Ovary (tissue), 9 donors: Measurements from ENCODE around the gene BIN1. TPM values are rescaled to one million over a fixed set of nuclear protein-coding genes. Genes with fewer than 3 reads are reported as not detected.

Experiments
- DNase-seq, 5 donors: peaks; one replicate each; pipeline ENCODE4 v3.0.0-alpha.2; 2019 to 2020
- H3K27ac ChIP-seq, 2 donors: fragments of 200-600 bp; one replicate each; pipeline versions ENCODE4 v1.5.1 to v1.8.0; 2019 to 2022
- H3K27me3 ChIP-seq: fragments of 200-600 bp; one replicate; pipeline ENCODE4 v1.8.0; 2022
- H3K36me3 ChIP-seq: fragments of 200-600 bp; sonication (generic); one replicate; pipeline ENCODE4 v1.5.1; 2019
- H3K4me1 ChIP-seq: one replicate; pipeline ENCODE4 v1.8.1; 2013; ENCODE audit warnings: mild to moderate bottlenecking, moderate library complexity; ENCODE audit not compliant: insufficient read depth
- H3K4me3 ChIP-seq: fragments of 200-600 bp; sonication (generic); one replicate; pipeline ENCODE4 v1.5.1; 2017
- H3K9me3 ChIP-seq, 2 donors: fragments of 200-600 bp in 1 of 2; sonication (generic) in 1 of 2; one replicate each; pipeline versions ENCODE4 v1.5.1 to v1.8.1; 2013 to 2019; ENCODE audit warnings: mild to moderate bottlenecking in 1 of 2, moderate library complexity in 1 of 2
- EP300 ChIP-seq: sonication (generic); formaldehyde crosslinking; IDR thresholded peaks from one replicate; pipeline ENCODE4 v1.6.1; 2017; ENCODE audit warnings: antibody characterized with exemption
- POLR2A ChIP-seq: fragments of 450-650 bp; IDR thresholded peaks from one replicate; pipeline ENCODE4 v1.6.1; 2017; ENCODE audit warnings: antibody characterized with exemption, mild to moderate bottlenecking, moderate library complexity
- WGBS, 3 donors: extraction: QIAGEN DNeasy Blood & Tissue Kit in 1 of 3; methylation state at CpG; one replicate each; pipeline versions ENCODE4 v1.1.5 to v1.1.7; 2013 to 2017; 5-methylcytosine and 5-hydroxymethylcytosine counted together
- intact Hi-C, 4 donors: fragments of 100-400 bp; cut with DNase I; formaldehyde crosslinking; loops; one replicate each; pipeline versions ENCODE4 v1.11.0 to v1.15.1; 2022 to 2023
- polyA plus RNA-seq, 2 donors: library from polyadenylated mRNA; stranded (reverse); fragments of 200-250 nt in 1 of 2; fragments of 350-450 nt in 1 of 2; fragmentation: Illumina TruSeq in 1 of 2; extraction: RNeasy Lipid Tissue Mini Kit (QIAGEN cat#74804) in 1 of 2; gene quantifications; one replicate each; pipeline ENCODE4 v1.2.3, GENCODE V29; 2013 to 2014
- total RNA-seq, 7 donors: library from RNA; depleted of rRNA in 2 of 7; stranded (reverse); fragments of >200 nt in 2 of 7; fragmentation: NEBNext Ultra II Directional in 3 of 7; extraction: Animal tissue kit (Norgen Biotek cat#: 25700) in 3 of 7; gene quantifications; one replicate each; pipeline versions ENCODE4 v1.1.0 to v1.2.4, GENCODE V29; 2016 to 2023
- TF ChIP-seq, protein P1 (sequence below), 3 donors: fragments of 450-650 bp in 2 of 3; fragments of 200-600 bp in 1 of 3; IDR thresholded peaks; one replicate each; pipeline versions ENCODE4 v1.5.1 to v1.8.0; 2016 to 2022; ENCODE audit warnings: antibody characterized with exemption in 3 of 3, mild to moderate bottlenecking in 1 of 3
- donor health status: DM: no; HTN: no; CAD: no; lungs with moderate emphysema.
- donor health status: DM: no; HTN: no; CAD: no.
- donor health status: Bipolar disorder and iron deficiency.
- donor health status: DM: yes; HTN: yes; CAD: no.
- donor health status: DM: no; HTN: no; CAD: no.
- donor health status: DM: yes; HTN: yes; CAD: no.

BIN1 gene
- total and polyA plus RNA-seq, 9 donors = 16.7 to 77.3 (median 54.0) TPM

DNA sequence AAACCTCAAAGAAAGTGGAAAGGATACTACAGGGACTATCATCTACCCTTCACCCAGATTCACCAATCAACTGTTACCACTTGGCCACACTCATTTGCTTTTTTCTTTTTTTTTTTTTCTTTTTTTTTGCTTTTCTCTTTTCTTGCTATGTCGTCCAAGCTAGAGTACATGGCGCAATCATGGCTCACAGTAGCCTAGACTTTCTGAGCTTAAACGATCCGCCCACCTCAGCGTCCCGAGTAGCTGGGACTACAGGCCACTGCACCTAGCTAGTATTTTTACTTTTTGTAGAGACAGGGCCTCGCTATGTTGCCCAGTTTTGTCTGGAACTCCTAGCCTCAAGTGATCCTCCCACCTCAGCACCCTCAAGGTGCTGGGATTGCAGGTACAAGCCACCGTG is 24.0 kb downstream of the BIN1 start:
- WGBS, 3 donors = 80 to 84% (median 80%) methylated on average over 8 of the region's 8 CpGs

DNA sequence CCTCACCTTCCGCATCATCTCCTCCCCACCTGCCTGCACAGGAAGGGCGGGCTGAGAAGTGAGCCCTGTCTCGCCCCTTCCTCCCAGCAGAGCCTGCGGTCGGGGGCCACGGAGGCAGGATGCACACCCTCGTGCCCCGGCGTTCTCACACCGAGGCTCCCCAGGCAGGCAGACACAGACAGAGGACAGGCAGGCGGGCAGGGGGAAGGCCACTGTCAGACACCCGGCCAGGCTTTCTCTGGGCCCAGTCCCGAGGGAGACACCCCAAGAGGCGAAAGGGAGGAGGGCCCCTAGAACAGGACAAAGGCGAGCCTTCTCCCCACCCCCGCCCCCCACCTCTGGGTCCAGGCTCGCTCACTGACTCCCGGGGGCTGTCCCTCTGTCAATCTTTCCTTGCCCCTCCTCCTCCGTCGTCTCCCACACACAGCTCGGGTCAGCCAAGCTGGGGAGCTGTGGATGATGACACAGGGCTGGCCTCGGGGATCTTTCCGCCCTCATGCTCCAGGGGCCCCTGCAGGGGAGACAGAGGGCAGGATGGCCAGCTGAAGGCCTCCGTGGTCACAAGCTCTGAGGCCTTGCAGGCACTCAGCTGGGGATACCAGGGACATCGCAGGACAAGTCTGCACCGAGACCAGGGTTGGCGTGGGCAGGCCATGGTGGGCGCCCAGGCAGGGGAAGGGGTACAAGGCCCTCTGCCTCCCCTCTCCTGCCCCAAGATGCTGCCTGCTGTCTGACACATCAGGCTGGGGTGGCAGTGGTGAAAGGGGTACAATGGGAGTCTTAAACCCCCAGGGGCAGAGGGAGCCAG is 24.9 kb downstream of the BIN1 start:
- peak in 1 of 5 donors; percentile 55 for DNase-seq
- H3K36me3 ChIP-seq = no peaks in the 10 kb centered on the region
- no peak for TF ChIP-seq EP300
- TF ChIP-seq, protein P1, sequence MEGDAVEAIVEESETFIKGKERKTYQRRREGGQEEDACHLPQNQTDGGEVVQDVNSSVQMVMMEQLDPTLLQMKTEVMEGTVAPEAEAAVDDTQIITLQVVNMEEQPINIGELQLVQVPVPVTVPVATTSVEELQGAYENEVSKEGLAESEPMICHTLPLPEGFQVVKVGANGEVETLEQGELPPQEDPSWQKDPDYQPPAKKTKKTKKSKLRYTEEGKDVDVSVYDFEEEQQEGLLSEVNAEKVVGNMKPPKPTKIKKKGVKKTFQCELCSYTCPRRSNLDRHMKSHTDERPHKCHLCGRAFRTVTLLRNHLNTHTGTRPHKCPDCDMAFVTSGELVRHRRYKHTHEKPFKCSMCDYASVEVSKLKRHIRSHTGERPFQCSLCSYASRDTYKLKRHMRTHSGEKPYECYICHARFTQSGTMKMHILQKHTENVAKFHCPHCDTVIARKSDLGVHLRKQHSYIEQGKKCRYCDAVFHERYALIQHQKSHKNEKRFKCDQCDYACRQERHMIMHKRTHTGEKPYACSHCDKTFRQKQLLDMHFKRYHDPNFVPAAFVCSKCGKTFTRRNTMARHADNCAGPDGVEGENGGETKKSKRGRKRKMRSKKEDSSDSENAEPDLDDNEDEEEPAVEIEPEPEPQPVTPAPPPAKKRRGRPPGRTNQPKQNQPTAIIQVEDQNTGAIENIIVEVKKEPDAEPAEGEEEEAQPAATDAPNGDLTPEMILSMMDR (IDR thresholded peaks at IDR 0.05) = no peak
- no peak for TF ChIP-seq POLR2A
- peaks cover 36% of the 10 kb centered on the region for H3K4me1 ChIP-seq
- H3K27ac ChIP-seq = peak overlapping the region; percentile 36 to 90
- 66 to 69% (median 69%) methylated on average over 23 to 28 of the region's 28 CpGs for WGBS, 3 donors
- intact Hi-C loops = loop anchor here in 1 of 4 donors (10.0 kb wide), 1 partner anchor 73 kb away; no protein-coding TSS in a partner anchor
- no peaks in the 10 kb centered on the region for H3K9me3 ChIP-seq
- H3K4me3 ChIP-seq = no peak overlapping the region
- no peaks in the 10 kb centered on the region for H3K27me3 ChIP-seq

More for the DNA sequence above, 24.0 kb downstream of the BIN1 start:
- Histone ChIP-seq H3K4me3 (no peak overlapping the region), H3K27me3 (no peaks in the 10 kb centered on the region), H3K27ac (peak overlapping the region in 1 of 2 donors; percentile 90), H3K9me3 (no peaks in the 10 kb centered on the region), H3K36me3 (no peaks in the 10 kb centered on the region), H3K4me1 (peaks cover 40% of the 10 kb centered on the region)
- no peak for TF ChIP-seq POLR2A
- TF ChIP-seq, protein P1 (IDR thresholded peaks at IDR 0.05) = no peak
- no peak for TF ChIP-seq EP300
- intact Hi-C loops = loop anchor here in 1 of 4 donors (10.0 kb wide), 1 partner anchor 72 kb away; no protein-coding TSS in a partner anchor
- no peak for DNase-seq

DNA sequence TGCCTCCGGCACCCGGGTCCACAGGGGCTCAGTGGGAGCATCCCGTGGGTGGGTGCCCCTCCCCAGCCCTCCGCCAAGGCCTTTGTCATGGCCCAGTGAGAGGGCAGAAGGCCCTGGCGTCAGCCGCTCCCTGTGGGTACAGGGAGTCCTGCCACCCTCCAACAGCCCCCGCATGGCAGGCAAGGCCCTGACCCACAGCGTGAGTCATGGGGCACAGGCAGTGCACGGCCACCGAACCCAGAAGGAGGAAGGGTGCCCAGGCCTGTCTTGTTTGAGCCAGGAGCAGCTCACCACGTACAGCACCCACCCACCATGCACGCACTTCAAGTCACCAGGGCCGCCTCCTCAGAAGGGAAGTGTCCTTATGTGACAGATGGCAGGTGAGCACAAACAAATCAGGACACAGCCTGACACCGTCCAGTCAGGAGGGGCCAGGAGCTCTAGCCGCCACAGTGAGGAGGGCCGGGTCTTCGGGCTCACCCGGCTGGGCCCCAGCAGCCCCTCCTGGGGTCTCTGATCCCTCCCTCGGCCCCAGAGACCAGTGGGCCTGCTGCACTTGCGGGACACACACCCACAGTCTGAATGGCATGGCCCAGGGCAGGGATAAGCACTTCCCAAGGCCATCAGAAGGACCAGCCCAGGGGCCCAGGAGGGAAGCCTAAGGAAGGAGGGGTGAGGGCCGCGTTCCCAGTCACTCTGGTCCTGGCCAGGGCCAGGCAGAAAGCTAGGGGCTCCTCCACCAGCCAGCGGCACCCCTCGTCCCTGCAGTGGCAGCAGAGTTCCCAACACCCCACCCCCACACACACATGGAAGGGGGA is 25.8 kb downstream of the BIN1 start:
- Histone ChIP-seq H3K27me3 (no peaks in the 10 kb centered on the region), H3K36me3 (no peaks in the 10 kb centered on the region), H3K27ac (peak overlapping the region in 1 of 2 donors; percentile 36), H3K4me3 (no peak overlapping the region), H3K9me3 (no peaks in the 10 kb centered on the region), H3K4me1 (peaks cover 32% of the 10 kb centered on the region)
- TF ChIP-seq, protein P1 (IDR thresholded peaks at IDR 0.05) = no peak
- TF ChIP-seq POLR2A = no peak
- TF ChIP-seq EP300 = no peak
- peak in 1 of 5 donors; percentile 62 for DNase-seq
- WGBS, 3 donors = 64 to 81% (median 79%) methylated on average over 19 to 24 of the region's 24 CpGs
- intact Hi-C loops = loop anchor here in 1 of 4 donors (10.0 kb wide), 1 partner anchor 74 kb away; no protein-coding TSS in a partner anchor

DNA sequence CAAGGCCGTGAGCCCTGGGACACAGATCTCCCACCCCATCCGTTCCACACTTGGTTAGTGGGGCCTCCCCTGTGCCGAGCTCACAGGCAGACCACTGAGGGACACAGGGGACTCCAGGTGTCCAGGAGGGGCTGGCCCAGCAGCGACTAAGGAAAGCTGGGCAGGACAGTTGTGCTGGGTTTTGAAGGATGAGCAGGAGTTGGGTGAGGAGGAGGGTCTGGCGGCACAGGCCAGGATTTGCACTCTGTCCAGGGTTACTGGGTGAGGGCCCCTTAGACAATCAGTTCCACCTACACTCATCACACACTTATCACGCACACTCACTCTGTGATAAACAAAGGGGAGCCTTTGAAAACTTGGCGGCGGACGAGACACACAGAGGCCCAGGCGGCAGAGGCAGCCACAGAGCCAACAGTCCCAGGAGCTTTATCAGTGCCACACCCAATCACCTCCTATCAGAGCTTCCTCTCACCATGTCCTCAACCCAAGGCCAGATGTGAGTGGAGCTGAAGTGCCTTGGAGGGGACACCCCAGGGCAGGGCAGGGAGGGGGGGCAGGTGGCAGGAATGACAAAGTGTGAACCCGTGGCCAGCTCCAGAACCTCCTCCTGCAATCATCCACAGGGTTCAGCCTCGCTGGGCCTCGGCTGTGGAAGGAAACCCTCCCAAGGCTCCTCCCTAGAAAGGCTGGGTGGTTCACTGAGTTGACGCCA is 26.6 kb downstream of the BIN1 start:
- no peak for DNase-seq
- WGBS, 3 donors = 88 to 93% (median 91%) methylated on average over 13 to 14 of the region's 14 CpGs
- TF ChIP-seq EP300 (no peak), POLR2A (no peak)
- TF ChIP-seq, protein P1 (IDR thresholded peaks at IDR 0.05) = no peak

More for the DNA sequence above, 26.6 kb downstream of the BIN1 start:
- no peaks in the 10 kb centered on the region for H3K27me3 ChIP-seq
- no peak overlapping the region for H3K4me3 ChIP-seq
- no peaks in the 10 kb centered on the region for H3K36me3 ChIP-seq
- peaks cover 28% of the 10 kb centered on the region for H3K4me1 ChIP-seq
- H3K27ac ChIP-seq = no peak overlapping the region
- H3K9me3 ChIP-seq = no peaks in the 10 kb centered on the region
- intact Hi-C loops = loop anchor here in 1 of 4 donors (10.0 kb wide), 1 partner anchor 74 kb away; no protein-coding TSS in a partner anchor
